ENCODE data around the gene OVCA2.

Gene OVCA2

GRCh38 chr17:2033153-2033552 is 8.7 kb upstream of the OVCA2 start:
- H4K20me1 ChIP-seq (ENCODE audit: insufficient read depth, low read length), result peaks cover 16% of the 10 kb centered on the region; the same call in 1 of the 2 replicates
- H3K36me3 ChIP-seq (ENCODE audit: insufficient read depth, low read length), result peaks cover 34% of the 10 kb centered on the region
- no peaks in the 10 kb centered on the region for H3K27me3 ChIP-seq (ENCODE audit: insufficient read depth, low read length, poor library complexity)
- no peak overlapping the region for H3K4me2 ChIP-seq (ENCODE audit: insufficient read depth, low read length)
- H3K79me2 ChIP-seq (ENCODE audit: insufficient read depth, low read length), result peaks cover 23% of the 10 kb centered on the region
- peaks cover 26% of the 10 kb centered on the region for H3K4me1 ChIP-seq (ENCODE audit: insufficient read depth, low read length)
- no peak for TF ChIP-seq CTCF (IDR thresholded peaks at IDR 0.05; ENCODE audit: borderline replicate concordance, extremely low read depth, low read length, poor library complexity, severe bottlenecking)
- TF ChIP-seq EZH2 (IDR thresholded peaks at IDR 0.05; ENCODE audit: borderline replicate concordance, low read depth, low read length, severe bottlenecking), result no peak
- H3K9me3 ChIP-seq (ENCODE audit: insufficient read depth, low read length, severe bottlenecking), result no peaks in the 10 kb centered on the region
- H2AFZ ChIP-seq (ENCODE audit: low read depth, low read length), result no peak overlapping the region
- no peak for ATAC-seq (ENCODE audit: insufficient read depth, low read depth)
- no peak overlapping the region for H3K27ac ChIP-seq (ENCODE audit: low read length)
- DNase-seq, result no peak
- no peak overlapping the region for H3K4me3 ChIP-seq (ENCODE audit: low read depth in 1 of 2, low read length in 2 of 2)
- H3K9ac ChIP-seq (ENCODE audit: low read depth, low read length), result no peak overlapping the region

- H3K27ac ChIP-seq (ENCODE audit: low read length), result no peak overlapping the region
- H3K27me3 ChIP-seq (ENCODE audit: insufficient read depth, low read length, poor library complexity), result no peaks in the 10 kb centered on the region
- ATAC-seq (ENCODE audit: insufficient read depth, low read depth), result no peak
Measured at GRCh38 chr17:2034157-2034556, 7.7 kb upstream of the OVCA2 start.

GRCh38 chr17:2034806-2035540 is 6.8 kb upstream of the OVCA2 start:
- no peak overlapping the region for H3K27ac ChIP-seq (ENCODE audit: low read length)
- H3K36me3 ChIP-seq (ENCODE audit: insufficient read depth, low read length), result peaks cover 44% of the 10 kb centered on the region
- no peak for ATAC-seq (ENCODE audit: insufficient read depth, low read depth)
- no peaks in the 10 kb centered on the region for H3K27me3 ChIP-seq (ENCODE audit: insufficient read depth, low read length, poor library complexity)
- no peak overlapping the region for H3K4me2 ChIP-seq (ENCODE audit: insufficient read depth, low read length)
- H2AFZ ChIP-seq (ENCODE audit: low read depth, low read length), result no peak overlapping the region
- TF ChIP-seq CTCF (IDR thresholded peaks at IDR 0.05; ENCODE audit: borderline replicate concordance, extremely low read depth, low read length, poor library complexity, severe bottlenecking), result no peak
- no peak for TF ChIP-seq EZH2 (IDR thresholded peaks at IDR 0.05; ENCODE audit: borderline replicate concordance, low read depth, low read length, severe bottlenecking)
- no peak overlapping the region for H3K4me3 ChIP-seq (ENCODE audit: low read depth in 1 of 2, low read length in 2 of 2)
- peaks cover 20% of the 10 kb centered on the region for H3K4me1 ChIP-seq (ENCODE audit: insufficient read depth, low read length)
- no peak overlapping the region for H3K9ac ChIP-seq (ENCODE audit: low read depth, low read length)
- no peak for DNase-seq
- H3K9me3 ChIP-seq (ENCODE audit: insufficient read depth, low read length, severe bottlenecking), result no peaks in the 10 kb centered on the region
- H3K79me2 ChIP-seq (ENCODE audit: insufficient read depth, low read length), result peaks cover 23% of the 10 kb centered on the region
- peaks cover 13% of the 10 kb centered on the region; the same call in 1 of the 2 replicates for H4K20me1 ChIP-seq (ENCODE audit: insufficient read depth, low read length)

More at GRCh38 chr17:2034157-2034556, 7.7 kb upstream of the OVCA2 start:
- Histone ChIP-seq H2AFZ (ENCODE audit: low read depth, low read length) (no peak overlapping the region), H3K9ac (ENCODE audit: low read depth, low read length) (no peak overlapping the region), H3K4me3 (ENCODE audit: low read depth in 1 of 2, low read length in 2 of 2) (no peak overlapping the region), H3K36me3 (ENCODE audit: insufficient read depth, low read length) (peaks cover 39% of the 10 kb centered on the region), H3K4me1 (ENCODE audit: insufficient read depth, low read length) (peaks cover 26% of the 10 kb centered on the region), H3K79me2 (ENCODE audit: insufficient read depth, low read length) (peaks cover 23% of the 10 kb centered on the region), H4K20me1 (ENCODE audit: insufficient read depth, low read length) (peaks cover 16% of the 10 kb centered on the region; the same call in 1 of the 2 replicates), H3K4me2 (ENCODE audit: insufficient read depth, low read length) (no peak overlapping the region), H3K9me3 (ENCODE audit: insufficient read depth, low read length, severe bottlenecking) (no peaks in the 10 kb centered on the region)
- TF ChIP-seq CTCF (IDR thresholded peaks at IDR 0.05; ENCODE audit: borderline replicate concordance, extremely low read depth, low read length, poor library complexity, severe bottlenecking) (no peak), EZH2 (IDR thresholded peaks at IDR 0.05; ENCODE audit: borderline replicate concordance, low read depth, low read length, severe bottlenecking) (no peak)
- DNase-seq, result no peak

Measured in DND-41 (cell line).